Renal cortical epithelial cell (primary cell): ENCODE results near the gene SLC4A8. TPM values are rescaled to one million over a fixed set of nuclear protein-coding genes. Genes with fewer than 3 reads are reported as not detected.

Experiments
- DNase-seq: peaks from one replicate; pipeline ENCODE4 v3.0.0-alpha.2; 2011; ENCODE audit warnings: low read depth
- total RNA-seq: library from RNA; depleted of rRNA; stranded (reverse); fragments of >200 nt; gene quantifications from 2 replicates; pipeline ENCODE4 v1.2.3, GENCODE V29; 2014

SLC4A8 gene
- total RNA-seq, 1 donor from 2014 or later = 2.1 TPM

DNA sequence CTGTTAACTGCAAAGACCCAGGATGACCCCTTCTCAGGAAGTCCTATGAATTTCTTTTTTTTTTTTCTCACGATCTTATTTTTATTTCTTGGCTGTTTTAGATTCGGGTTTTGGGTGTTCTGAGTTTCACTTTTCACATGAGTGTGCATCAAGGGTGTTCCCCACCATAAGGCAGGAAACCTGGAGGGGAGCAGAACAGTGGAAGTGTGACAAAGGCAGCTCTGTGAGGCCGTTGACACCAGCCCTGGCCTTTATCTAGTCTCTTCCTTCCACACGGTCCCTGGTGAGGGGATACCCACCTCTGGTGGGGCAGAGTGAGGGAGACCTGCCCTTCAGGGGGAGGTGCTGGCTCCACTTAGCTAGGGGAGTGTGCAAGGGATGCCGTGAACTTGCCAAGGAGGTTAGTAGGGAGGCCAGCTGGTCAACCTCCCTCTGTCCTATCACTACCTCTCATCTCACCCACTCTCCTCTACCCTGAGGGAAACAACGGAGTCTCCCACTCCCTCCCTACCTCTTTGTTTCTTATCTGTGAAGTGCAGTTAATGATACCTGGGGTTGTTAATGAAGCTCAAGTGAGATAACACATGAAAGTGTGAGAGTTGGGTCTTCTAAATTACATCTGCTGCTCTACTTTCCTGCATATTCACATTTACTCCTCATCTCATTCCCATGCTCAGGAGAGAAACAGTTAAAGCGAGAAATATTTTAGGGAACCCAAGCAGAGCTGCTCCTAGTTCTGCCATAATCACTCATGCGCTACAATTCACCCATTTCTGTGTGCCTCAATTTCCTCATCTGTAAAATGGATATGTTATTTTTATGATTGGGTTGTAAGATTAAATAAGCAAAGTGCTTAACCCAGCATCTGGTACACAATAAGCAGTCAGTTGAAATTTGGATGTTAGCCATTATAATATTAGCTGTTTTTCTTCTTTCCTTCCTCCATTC, 29.1 kb upstream of the SLC4A8 start:
- no peak for DNase-seq

DNA sequence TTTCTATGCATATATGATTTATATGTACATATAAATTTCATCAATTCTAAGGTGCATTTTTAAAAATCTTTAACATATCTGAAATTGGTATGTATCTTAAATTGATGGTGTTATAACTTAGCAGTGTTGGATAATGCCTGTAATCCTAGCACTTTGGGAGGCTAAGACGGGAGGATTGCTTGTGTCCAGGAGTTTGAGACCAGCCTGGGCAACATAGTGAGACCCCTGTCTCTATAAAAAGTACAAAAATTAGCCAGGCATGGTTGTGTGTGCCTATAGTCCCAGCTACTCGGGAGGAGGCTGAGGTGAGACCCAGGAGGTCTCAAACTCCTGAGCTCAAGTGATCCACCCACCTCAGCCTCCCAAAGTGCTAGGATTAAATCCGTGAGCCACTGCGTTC, 27.0 kb upstream of the SLC4A8 start:
- no peak for DNase-seq

DNA sequence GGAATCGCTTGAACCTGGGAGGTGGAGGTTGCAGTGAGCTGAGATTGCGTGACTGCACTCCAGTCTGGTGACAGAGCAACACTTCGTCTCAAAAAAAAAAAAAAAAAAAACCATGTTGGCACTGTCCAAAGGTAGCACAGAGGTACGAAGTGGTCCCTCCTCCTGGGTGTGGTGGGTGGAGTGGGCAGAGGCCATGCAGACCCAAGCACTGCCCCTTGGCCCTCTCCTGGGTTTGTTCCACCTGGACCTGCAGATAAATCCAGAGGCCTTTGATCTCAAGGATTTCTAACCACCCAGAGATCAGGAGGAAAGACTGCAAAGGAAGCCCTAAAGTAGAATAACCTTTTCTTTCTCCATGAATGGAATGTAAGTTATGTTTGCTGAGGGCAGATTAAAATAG, 24.7 kb upstream of the SLC4A8 start:
- DNase-seq = no peak

DNA sequence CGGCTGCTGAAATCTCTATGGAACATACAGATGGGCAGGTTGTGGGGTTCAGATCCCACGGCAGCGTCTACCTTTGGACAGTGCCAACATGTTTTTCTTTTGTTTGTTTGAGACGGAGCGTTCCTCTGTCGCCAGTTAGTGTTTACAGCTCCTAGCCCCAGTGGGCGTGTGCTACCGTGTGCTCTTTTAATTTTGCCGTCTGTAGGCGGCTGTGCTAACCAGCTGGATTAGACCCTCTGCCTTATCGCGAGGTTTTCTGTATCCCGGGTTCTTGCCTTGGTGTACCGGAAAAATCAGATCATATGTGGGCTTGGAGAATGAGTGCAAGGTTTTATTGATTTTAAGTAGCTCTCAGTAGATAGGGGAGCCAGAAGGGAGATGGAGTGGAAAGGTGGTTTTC, 23.6 kb upstream of the SLC4A8 start:
- no peak for DNase-seq

DNA sequence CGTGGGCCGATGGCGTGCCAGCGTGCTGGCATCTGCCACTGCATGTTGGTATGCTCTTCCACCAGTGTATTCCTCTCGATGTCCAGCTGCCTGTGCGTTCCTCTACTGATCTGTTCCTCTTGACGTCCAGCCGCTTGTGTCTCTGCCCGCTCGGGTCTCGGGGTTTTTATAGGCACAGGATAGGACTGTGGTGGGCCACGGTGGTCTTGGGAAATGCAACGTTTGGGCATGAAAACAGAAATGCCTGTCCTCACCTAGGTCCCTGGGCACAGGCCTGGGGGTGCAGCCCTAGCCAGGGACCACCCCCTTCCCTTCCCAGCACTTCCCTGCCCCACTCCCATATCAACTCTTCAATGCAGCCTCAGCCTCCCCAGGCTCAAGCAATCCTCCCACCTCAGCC, 23.1 kb upstream of the SLC4A8 start:
- no peak for DNase-seq

DNA sequence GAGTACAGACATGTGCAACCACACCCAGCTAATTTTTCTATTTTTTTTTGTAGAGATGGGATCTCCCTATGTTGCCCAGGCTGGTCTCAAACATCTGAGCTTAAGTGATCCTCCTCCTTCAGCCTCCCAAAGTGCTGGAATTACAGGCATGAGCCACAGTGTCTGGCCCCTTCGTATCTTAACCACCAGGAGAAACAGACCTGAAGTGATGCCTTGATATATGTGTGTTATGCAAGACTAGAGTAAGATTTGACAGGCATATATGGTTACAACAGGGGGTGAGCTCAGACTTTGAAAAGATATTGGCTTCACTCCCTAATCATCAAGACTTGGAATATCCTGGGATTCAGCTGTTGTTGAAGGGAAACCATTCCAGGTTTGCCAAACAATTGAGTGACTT, 22.7 kb upstream of the SLC4A8 start:
- no peak for DNase-seq

DNA sequence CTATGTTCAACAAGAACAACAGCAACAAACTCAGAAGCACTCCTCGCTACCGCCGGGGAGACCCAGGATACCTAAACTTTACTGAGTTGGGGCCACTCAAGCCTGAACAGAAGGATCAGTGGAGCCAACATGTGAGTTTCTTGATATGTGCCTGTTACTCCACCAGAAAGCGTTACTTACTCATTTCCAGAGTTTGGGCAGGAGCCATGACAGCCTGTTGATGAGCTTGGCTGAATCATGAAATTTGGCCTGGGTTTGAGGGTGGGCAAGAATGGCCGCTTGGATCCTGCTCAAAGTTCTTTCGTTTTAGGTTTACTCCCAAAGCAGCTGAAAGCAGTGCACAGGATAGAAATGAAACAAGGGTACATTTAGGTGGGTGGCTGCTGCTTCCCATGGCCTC, 21.5 kb upstream of the SLC4A8 start:
- no peak for DNase-seq

DNA sequence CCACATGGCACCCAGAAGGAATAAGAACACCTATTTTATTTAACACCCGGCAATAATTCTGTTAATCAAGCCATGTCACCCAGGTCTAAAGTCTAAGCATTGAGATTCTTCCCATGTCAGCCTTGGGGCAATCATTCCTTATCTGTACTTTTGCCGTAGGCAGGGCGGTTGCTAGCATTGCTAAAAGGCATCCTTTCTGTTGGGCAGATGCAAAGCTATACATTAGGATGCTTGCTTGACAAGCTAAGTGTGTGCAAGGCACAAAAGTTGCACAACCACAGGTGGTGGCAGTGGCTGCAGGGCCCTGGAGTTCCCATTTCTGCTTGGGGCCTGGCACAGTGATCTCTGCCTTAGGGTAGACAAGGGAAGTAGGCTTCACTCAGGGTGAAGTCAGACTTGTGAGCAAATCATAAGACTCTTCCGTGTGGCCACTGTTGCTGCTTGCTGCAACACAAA, 20.9 kb upstream of the SLC4A8 start:
- no peak for DNase-seq

DNA sequence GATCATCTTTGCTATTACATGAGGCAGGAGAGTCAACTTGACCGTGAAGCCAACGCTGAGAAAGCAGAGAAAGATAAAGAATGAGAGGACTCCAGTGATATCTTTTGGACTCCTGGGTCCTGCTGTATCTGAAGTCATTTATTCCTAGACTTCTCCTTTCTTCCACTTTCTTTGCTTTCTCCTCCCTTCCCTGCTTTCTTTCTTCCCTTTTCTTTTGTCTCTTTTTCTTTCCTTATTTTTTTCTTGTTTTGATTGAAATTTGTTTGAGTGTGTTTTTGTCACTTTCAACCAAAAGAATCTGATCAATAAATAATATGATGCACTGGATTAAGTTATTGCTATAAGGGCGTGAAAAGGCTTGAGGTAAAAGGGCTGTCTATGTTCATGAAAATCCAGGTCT, 20.0 kb upstream of the SLC4A8 start:
- DNase-seq = no peak

DNA sequence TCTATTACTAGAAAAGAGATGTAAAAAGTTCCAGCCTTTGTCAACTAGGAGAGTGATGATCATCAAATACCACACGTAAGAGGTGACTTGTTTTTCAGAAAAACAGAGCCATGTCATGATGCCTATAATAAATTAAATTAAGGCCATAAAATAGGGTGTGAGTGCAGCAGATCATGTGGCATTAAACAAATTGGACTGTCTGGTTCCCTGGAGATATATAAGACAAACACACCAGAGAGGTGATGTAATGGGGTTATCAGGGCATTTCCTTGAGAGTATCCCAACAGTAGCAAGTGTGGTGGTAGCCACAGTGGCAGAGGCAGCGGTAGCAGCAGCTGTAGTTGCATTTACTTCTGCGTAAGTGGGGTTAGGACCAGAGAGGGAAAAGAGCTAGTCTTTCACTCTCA, 18.8 kb upstream of the SLC4A8 start:
- no peak for DNase-seq

DNA sequence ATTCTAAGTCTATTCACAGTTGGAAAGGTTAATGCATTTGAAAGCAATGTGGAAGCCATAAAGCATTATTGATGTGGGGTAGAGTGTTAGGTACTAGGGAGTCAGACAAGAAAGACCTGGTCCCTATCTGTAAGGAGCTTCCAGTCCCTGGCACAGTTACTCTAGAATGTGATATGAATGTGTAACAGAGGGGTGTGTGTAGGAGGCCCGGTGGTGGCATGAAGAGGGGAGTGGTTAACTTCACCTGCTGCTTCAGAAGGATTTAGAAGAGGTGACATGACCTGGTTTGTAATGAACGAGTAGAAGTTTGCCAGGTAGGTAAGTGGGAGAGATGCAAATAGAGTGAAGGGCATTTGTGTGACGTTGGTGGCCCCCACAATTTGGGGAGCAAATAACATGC, 18.3 kb upstream of the SLC4A8 start:
- no peak for DNase-seq

DNA sequence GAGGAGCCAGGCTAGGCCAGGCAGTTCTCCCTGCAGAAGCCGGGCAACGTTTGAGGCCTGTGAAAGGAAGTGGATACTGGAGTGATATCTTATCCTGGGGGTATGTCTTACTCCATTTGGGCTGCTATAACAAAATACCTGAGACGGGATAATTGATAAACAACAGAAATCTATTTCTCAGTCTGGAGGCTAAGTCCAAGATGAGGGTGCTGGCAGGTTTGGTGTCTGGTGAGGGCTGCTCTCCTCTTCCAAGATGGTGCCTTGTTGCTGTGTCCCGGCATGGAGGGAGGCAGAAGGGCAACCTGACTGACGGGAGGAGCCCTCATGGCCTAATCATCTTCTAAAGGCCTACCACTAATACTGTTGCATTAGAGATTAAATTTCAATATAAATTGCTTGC, 17.8 kb upstream of the SLC4A8 start:
- no peak for DNase-seq

DNA sequence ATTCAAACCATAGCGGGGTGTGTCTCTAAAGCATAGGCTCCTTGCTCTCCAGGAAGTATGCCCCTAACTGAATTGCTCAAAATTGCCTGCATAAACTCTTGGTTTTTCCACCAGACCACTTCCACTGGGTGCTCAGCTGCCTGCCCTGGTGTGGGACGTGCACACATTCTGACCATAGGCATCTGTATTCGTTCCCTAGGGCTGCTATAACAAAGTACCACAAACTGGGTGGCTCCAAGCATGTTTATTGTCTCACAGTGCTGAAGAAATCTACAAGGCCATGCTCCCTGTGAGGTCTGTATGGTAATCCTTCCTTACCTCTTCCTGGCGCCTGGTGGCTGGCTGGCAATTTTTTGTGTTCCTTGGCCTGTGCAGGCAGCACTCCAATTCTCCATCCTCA, 17.0 kb upstream of the SLC4A8 start:
- DNase-seq = no peak

DNA sequence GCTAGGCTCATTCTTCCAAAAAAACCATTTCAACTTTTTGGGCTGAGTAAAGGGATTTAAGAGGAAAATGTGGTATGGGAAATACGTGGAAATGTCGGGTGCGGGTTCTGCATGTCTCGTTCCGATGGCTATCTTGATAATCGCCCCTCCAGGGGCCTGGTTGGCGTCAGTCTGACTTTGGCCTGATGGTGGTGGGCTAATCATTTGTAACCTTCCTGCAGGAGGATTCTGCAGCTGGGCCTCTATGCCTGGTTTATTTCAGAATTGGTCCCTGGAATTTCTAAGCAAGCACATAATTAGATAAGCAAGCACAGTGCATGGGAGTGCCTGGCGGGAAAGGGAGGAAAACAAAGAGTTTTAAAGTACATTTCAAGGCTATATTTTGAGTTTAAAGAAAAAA, 14.8 kb upstream of the SLC4A8 start:
- no peak for DNase-seq

DNA sequence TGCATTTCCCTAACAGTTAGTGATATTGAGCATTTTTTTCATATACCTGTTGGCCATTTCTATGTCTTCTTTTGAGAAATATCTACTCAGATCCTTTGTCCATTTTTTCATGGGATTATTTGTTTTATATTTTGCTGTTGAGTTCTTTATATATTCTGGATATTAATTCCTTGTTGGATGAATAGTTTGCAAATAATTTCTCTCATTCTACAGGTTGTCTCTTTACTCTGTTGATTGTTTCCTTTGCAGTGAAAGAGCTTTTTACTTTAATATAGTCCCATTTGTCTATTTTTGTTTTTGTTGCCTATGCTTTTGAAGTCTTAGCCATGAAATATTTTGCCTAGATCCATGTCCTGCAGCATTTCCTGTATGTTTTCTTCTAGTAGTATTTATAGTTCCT, 11.5 kb upstream of the SLC4A8 start:
- DNase-seq = no peak

DNA sequence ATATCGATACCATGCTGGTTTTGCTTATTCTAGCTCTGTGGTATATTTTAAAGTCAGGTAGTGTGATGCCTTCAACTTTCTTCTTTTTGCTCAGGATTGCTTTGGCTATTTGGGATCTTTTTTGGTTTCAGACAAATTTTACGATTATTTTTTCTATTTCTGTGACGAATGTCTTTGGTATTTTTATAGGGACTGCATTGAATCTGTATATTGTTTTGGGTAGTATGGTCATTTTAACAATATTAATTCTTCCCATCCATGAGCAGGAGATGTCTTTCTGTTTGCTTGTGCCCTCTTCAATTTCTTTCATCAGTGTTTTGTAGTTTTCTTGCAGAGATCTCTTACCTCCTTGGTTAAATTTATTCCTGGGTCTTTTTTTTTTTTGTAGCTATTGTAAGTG, 10.8 kb upstream of the SLC4A8 start:
- DNase-seq = no peak

DNA sequence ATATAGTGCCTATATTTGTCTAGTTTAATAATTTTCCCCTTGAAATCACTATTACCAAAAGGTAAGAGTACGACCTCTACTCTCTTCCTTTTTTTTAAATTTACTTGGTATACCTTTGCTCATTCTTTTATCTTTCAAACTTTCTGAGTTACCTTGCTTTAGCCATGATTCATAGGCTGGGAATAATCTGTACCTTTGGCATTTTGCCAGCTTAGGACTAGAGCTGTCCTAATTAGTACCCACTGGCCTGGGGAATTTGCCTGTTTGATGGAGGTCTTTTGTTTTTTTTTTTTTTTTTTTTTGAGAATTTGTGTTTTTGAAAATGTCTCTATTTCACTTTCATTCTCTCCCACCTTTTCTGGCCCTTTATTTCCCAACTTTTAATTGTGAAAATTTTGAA, 8.7 kb upstream of the SLC4A8 start:
- DNase-seq = peak; percentile 37

DNA sequence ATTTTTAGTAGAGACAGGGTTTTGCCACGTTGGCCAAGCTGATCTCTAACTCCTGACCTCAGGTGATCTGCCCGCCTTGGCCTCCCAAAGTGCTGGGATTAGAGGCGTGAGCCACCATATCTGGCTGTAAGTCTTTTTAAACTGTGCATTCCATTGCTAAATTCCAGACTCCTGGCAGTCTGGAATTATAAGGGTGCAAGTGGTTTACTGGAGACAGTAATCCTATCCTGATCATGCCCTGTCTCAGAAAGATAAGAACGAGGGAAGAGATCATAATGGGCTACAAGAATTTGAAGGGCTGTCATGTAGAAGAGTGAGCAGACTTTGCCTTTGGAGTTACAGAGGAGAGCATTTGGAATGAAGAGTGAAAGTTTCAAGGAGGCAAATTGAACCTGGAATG, 6.8 kb upstream of the SLC4A8 start:
- DNase-seq = no peak

DNA sequence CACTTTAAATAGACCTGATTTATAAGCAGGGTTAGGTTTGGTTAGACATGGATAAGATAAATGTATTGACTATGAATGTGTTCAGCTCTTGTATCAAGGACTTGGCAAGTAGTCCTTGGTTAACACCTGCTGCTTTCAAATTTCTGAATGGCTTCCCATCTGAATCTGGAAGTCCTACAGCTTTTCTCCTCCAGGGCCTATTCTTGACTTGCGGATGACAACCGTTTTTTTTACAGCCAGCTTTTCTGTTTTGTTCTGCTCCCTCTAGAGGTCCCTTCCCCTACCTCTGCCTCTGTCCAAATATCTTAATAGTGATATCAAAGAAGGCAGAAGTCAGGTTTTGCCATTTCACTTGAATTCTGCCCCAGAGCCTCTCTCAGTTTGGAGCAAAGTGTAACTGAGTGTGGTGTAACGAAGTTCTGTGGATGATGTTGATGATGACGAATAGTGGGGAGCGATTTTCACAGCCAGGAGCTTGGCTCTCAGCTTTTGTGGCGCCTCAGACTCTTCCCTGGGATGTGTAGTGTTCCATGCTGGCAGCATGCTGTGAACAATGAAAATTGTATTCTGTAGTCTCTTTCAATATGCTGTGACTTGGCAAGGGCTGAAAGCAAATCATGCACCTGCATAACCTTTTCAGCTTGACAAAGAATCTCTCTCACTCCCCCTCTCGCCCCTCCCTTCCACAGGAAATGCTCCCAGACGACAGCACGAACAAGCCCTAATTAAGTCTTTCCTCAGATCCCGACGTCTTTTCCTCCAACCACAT, 5.0 kb upstream of the SLC4A8 start:
- no peak for DNase-seq

DNA sequence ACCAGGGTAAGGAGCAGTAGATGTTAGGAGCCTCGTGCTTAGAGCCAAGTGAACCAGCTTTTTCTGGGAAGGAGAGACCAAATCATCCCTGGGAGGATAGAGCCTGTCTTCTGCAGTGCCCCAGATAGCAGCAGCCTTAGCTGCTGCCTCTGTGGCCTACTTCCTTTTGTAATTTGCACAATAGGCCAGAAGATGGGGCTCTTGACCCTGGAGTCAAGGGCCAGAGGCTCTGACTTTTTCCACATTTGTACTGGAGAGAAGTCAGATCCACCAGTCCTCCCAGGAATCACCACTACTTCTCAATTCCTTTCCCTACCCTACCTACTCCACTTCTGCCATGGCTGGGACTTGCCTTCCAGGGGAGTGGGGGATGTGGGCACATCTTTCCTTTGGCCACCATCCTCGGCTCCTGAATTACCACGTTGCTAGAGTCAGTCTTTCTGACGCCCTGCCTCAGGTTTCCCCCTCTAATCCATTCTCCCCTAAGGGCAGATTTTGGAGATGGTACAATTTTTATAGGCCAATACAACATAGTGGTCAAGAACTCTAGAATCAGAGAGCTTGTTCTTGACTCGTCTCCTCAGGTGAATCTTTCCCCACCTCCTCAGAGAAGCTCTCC, 3.3 kb upstream of the SLC4A8 start:
- DNase-seq = peak; percentile 58

DNA sequence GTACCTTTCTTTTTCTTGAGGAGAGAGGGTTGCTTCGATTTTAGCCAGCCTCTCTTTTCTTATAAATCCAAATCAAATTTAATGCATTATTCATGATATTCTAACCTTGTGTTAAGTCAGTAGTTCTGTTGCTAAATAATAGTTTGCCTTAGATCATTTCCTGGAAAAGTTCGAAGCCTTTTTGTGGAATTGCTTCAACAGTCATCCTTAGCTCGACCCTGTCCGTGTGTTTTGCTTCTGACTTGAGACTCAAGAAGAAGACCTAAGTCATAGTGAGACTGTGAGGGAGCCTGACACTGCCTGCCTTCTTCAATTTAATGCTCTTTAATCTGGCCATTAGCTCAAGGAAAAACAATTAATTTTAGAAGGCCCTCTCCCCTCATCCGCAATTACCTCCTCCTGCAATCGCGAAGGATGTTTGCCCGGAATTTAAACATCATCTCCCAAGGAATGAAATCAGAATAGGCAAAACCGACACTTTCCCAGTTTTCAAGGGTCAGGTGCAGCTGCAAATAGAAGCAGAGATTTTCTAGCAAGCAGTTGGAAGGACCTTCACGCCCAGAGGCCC, 453 bp upstream of the SLC4A8 start:
- peak; percentile 22 for DNase-seq

DNA sequence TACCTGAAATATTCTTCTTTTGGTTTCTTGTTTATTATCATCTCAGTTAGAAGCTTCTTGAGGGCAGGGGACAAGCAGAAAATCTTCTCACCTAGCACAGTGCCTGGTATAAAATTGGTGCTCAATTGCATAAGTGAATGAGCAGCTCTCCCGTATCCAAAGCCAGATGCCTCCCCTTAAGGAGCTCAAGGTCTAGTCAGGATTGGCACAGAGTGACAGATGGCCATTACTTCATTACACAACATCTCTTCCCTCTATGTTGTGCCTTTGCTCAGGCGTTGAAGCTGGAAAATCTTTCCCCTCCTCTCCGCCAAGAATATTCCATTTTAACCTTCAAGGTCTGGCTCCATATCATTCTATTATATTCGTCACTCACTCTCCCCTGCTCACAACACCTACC, 3.6 kb downstream of the SLC4A8 start:
- no peak for DNase-seq
